Measurements from ENCODE around the gene CHN1. TPM values are rescaled to one million over a fixed set of nuclear protein-coding genes. Genes with fewer than 3 reads are reported as not detected.
A peak's percentile ranks its signal among the peaks of the same experiment; 100 is the strongest.

The CHN1 gene
- total RNA-seq, 1 donor from 2014 or later: 61.0 TPM

GRCh38 chr2:174781996-174782395, 223.2 kb downstream of the CHN1 start:
- no peak overlapping the region for H3K4me3 Mint-ChIP-seq
- no peaks in the 10 kb centered on the region for H3K36me3 Mint-ChIP-seq (ENCODE audit: low read depth)
- H3K27me3 Mint-ChIP-seq (ENCODE audit: low read depth): no peaks in the 10 kb centered on the region
- no peak for TF ChIP-seq CTCF (conservative IDR thresholded peaks at IDR 0.05)
- peaks cover 30% of the 10 kb centered on the region for H3K4me1 Mint-ChIP-seq
- H3K9me3 Mint-ChIP-seq: no peaks in the 10 kb centered on the region
- no peak overlapping the region for H3K27ac Mint-ChIP-seq (ENCODE audit: unreplicated experiment)
- no peak for DNase-seq (ENCODE audit: low read depth, low spot score)

GRCh38 chr2:174781298-174781697, 223.9 kb downstream of the CHN1 start:
- Mint-ChIP-seq H3K9me3 (no peaks in the 10 kb centered on the region), H3K27ac (ENCODE audit: unreplicated experiment) (peak overlapping the region; percentile 78), H3K4me3 (no peak overlapping the region), H3K4me1 (peaks cover 27% of the 10 kb centered on the region), H3K36me3 (ENCODE audit: low read depth) (no peaks in the 10 kb centered on the region), H3K27me3 (ENCODE audit: low read depth) (no peaks in the 10 kb centered on the region)
- TF ChIP-seq CTCF (conservative IDR thresholded peaks at IDR 0.05): no peak
- DNase-seq (ENCODE audit: low read depth, low spot score): no peak

DNA sequence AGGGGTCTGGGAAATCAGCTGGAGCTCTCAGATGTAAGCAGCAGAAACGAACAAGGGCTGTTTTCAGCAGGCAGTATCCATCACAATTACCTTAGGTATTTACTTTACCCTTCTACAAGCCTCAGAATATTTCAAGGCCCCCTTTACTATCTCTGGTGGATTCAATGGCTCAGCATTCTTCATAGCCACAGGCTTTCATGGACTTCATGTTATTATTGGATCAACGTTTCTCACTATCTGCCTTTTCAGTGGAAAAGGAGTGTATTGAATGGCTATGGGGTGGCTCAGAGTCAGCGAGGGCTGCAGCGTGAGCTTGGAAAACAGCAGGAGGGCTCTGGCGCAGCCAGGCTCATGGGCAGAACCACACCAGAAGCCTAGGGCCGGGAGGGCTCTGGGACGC, 224.3 kb downstream of the CHN1 start:
- Mint-ChIP-seq H3K9me3 (no peaks in the 10 kb centered on the region), H3K36me3 (ENCODE audit: low read depth) (no peaks in the 10 kb centered on the region), H3K27me3 (ENCODE audit: low read depth) (no peaks in the 10 kb centered on the region), H3K27ac (ENCODE audit: unreplicated experiment) (no peak overlapping the region), H3K4me1 (peaks cover 25% of the 10 kb centered on the region), H3K4me3 (no peak overlapping the region)
- no peak for TF ChIP-seq CTCF (conservative IDR thresholded peaks at IDR 0.05)
- no peak for DNase-seq (ENCODE audit: low read depth, low spot score)

GRCh38 chr2:174780191-174780840, 224.9 kb downstream of the CHN1 start:
- Mint-ChIP-seq H3K27ac (ENCODE audit: unreplicated experiment) (no peak overlapping the region), H3K4me3 (no peak overlapping the region), H3K36me3 (ENCODE audit: low read depth) (no peaks in the 10 kb centered on the region), H3K27me3 (ENCODE audit: low read depth) (no peaks in the 10 kb centered on the region), H3K9me3 (no peaks in the 10 kb centered on the region), H3K4me1 (peaks cover 25% of the 10 kb centered on the region)
- no peak for TF ChIP-seq CTCF (conservative IDR thresholded peaks at IDR 0.05)
- DNase-seq (ENCODE audit: low read depth, low spot score): no peak

DNA sequence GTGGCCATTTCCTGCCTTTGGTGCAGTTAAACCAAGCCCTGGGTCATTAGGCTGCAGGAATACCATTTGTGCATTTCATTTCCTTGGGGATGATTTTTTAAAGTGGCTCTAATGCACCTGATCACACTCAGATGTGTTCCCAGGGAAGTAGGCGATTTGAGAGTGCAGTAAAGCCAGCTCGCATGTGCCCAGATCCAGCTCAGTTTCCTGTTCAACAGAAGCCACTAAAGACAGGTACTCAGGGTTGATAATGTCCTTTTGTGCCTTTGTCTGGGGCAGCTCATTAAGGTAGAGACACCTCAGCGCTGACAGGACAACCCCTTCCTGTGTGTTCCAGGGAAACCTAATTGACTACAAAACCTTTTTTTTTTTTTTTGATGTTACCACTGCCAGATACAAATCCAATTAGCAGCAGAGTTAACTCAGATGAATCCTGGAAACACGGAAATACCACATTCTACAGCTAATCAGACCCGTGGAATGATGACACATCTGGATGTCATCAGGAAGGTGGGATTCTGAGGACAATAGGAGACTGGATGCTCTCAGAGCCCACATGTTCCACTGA, 225.7 kb downstream of the CHN1 start:
- H3K36me3 Mint-ChIP-seq (ENCODE audit: low read depth): no peaks in the 10 kb centered on the region
- H3K4me1 Mint-ChIP-seq: peaks cover 30% of the 10 kb centered on the region
- no peak for TF ChIP-seq CTCF (conservative IDR thresholded peaks at IDR 0.05)
- no peaks in the 10 kb centered on the region for H3K27me3 Mint-ChIP-seq (ENCODE audit: low read depth)
- H3K27ac Mint-ChIP-seq (ENCODE audit: unreplicated experiment): no peak overlapping the region
- no peak overlapping the region for H3K4me3 Mint-ChIP-seq
- DNase-seq (ENCODE audit: low read depth, low spot score): no peak
- H3K9me3 Mint-ChIP-seq: no peaks in the 10 kb centered on the region

Data from neural crest cell (in vitro differentiated cells).